ENCODE data around the gene INO80E. TPM values are rescaled to one million over a fixed set of nuclear protein-coding genes. Genes with fewer than 3 reads are reported as not detected.

Gene INO80E
- total RNA-seq = 61.2 and 99.9 TPM in 2 replicates
- polyA plus RNA-seq = 14.0 and 17.6 TPM in 2 replicates

GRCh38 chr16:29995911-29996765, at the start of gene INO80E:
Gene INO80E, plus strand, starts transcription at chr16:29996241. Its CDS starts 70 bp downstream, at chr16:29996311.
- no peak for TF ChIP-seq EZH2 (IDR thresholded peaks at IDR 0.05; ENCODE audit: borderline replicate concordance)
- TF ChIP-seq CTCF (IDR thresholded peaks at IDR 0.05; ENCODE audit: poor library complexity) = no peak
- no peak for TF ChIP-seq EZH2phosphoT487 (IDR thresholded peaks at IDR 0.05; ENCODE audit: low read depth, severe bottlenecking, unreplicated experiment)
- Histone ChIP-seq H3K9me2 (replicated peaks; ENCODE audit: insufficient read depth) (no peaks in the 10 kb centered on the region), H3K4me1 (ENCODE audit: insufficient read depth) (peaks cover 15% of the 10 kb centered on the region), H4K20me1 (ENCODE audit: insufficient read depth, poor library complexity, severe bottlenecking) (no peaks in the 10 kb centered on the region), H3K9me3 (ENCODE audit: low read depth) (no peaks in the 10 kb centered on the region), H3K27me3 (no peaks in the 10 kb centered on the region), H3K36me3 (replicated peaks; ENCODE audit: insufficient read depth, low read depth) (no peaks in the 10 kb centered on the region), H2AFZ (peak within 1 kb of the TSS; percentile 93), H3K79me2 (peaks cover 10% of the 10 kb centered on the region), H3K27ac (peak within 1 kb of the TSS; percentile 94), H3K4me2 (peak within 1 kb of the TSS; percentile 86), H3K4me3 (peak within 1 kb of the TSS; percentile 64)
- DNase-seq (ENCODE audit: low spot score) = peak; percentile 98
- WGBS (ENCODE audit: low lambda C conversion rate, missing lambda C conversion rate) = under 1% methylated on average over 65 of the region's 65 CpGs

GRCh38 chr16:29947897-29948296, 48.1 kb upstream of the INO80E start:
- 90% methylated on average over 2 of the region's 2 CpGs for WGBS (ENCODE audit: low lambda C conversion rate, missing lambda C conversion rate)
- Histone ChIP-seq H3K4me2 (no peak overlapping the region), H3K36me3 (replicated peaks; ENCODE audit: insufficient read depth, low read depth) (no peaks in the 10 kb centered on the region)

GRCh38 chr16:29950806-29951461, 45.1 kb upstream of the INO80E start:
- H3K27ac ChIP-seq = peak overlapping the region; percentile 78
- no peaks in the 10 kb centered on the region for H3K36me3 ChIP-seq (replicated peaks; ENCODE audit: insufficient read depth, low read depth)
- H3K4me2 ChIP-seq = no peak overlapping the region
- H3K9me3 ChIP-seq (ENCODE audit: low read depth) = no peaks in the 10 kb centered on the region
- H3K4me3 ChIP-seq = no peak overlapping the region
- no peaks in the 10 kb centered on the region for H4K20me1 ChIP-seq (ENCODE audit: insufficient read depth, poor library complexity, severe bottlenecking)
- TF ChIP-seq CTCF (IDR thresholded peaks at IDR 0.05; ENCODE audit: poor library complexity) (no peak), EZH2phosphoT487 (IDR thresholded peaks at IDR 0.05; ENCODE audit: low read depth, severe bottlenecking, unreplicated experiment) (no peak), EZH2 (IDR thresholded peaks at IDR 0.05; ENCODE audit: borderline replicate concordance) (no peak)
- DNase-seq (ENCODE audit: low spot score) = no peak
- H3K27me3 ChIP-seq = no peaks in the 10 kb centered on the region
- H2AFZ ChIP-seq = no peak overlapping the region
- H3K9me2 ChIP-seq (replicated peaks; ENCODE audit: insufficient read depth) = no peaks in the 10 kb centered on the region
- no peaks in the 10 kb centered on the region for H3K4me1 ChIP-seq (ENCODE audit: insufficient read depth)
- 86% methylated on average over 4 of the region's 4 CpGs for WGBS (ENCODE audit: low lambda C conversion rate, missing lambda C conversion rate)
- H3K79me2 ChIP-seq = no peaks in the 10 kb centered on the region

More at GRCh38 chr16:29947897-29948296, 48.1 kb upstream of the INO80E start:
- H3K27ac ChIP-seq = no peak overlapping the region
- H3K9me3 ChIP-seq (ENCODE audit: low read depth) = no peaks in the 10 kb centered on the region
- TF ChIP-seq EZH2 (IDR thresholded peaks at IDR 0.05; ENCODE audit: borderline replicate concordance) = no peak
- TF ChIP-seq CTCF (IDR thresholded peaks at IDR 0.05; ENCODE audit: poor library complexity) = no peak
- no peak for TF ChIP-seq EZH2phosphoT487 (IDR thresholded peaks at IDR 0.05; ENCODE audit: low read depth, severe bottlenecking, unreplicated experiment)
- peaks cover 19% of the 10 kb centered on the region for H3K4me1 ChIP-seq (ENCODE audit: insufficient read depth)
- DNase-seq (ENCODE audit: low spot score) = no peak
- H2AFZ ChIP-seq = no peak overlapping the region
- H3K9me2 ChIP-seq (replicated peaks; ENCODE audit: insufficient read depth) = no peaks in the 10 kb centered on the region
- no peaks in the 10 kb centered on the region for H4K20me1 ChIP-seq (ENCODE audit: insufficient read depth, poor library complexity, severe bottlenecking)
- no peaks in the 10 kb centered on the region for H3K27me3 ChIP-seq
- no peaks in the 10 kb centered on the region for H3K79me2 ChIP-seq
- no peak overlapping the region for H3K4me3 ChIP-seq

All from hepatocyte (in vitro differentiated cells).